NOMO-1 (cell line): ENCODE measurements around the gene AP5B1.

Experiments used
- DNase-seq, 2 experiments: peaks; one replicate each; lab custom pipeline; 2025; ENCODE audit not compliant: unreplicated experiment in 2 of 2; lab: John Stamatoyannopoulos, UW

AP5B1 gene

DNA sequence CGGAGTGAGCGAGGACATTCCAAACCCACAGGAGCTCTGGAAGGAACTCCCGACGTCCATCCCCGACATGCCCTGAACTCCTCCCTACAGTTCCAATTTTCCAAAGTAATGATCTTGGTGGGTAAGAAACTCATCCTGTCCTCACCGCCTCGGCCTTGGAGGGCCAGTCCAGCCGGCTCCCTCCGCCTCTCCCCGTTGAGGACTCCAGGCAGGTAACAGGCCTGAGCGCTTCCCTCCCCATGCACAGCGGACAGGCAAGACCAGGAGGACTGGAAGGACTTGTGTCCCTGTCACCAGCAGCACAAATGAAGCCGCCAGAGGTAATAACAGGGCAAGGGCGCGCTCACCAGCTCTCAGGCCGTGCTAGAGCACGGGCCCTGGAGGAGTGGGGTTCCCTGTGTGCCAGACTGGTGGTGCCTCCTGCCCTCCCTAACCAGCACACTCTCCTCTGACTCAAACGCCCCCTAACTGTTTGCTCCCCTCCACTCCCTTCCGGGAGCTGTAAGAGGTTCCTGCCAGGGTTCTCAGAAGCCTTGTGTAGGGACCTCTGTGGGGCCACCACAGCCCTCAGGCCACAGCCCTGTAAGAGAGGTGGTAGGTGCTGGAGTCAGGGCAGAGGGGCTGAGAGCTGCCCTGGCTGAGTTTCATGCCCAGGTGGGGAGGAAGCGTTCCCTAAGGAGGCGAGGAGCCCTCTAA, 23.2 kb upstream of the AP5B1 start:
- no peak for DNase-seq

DNA sequence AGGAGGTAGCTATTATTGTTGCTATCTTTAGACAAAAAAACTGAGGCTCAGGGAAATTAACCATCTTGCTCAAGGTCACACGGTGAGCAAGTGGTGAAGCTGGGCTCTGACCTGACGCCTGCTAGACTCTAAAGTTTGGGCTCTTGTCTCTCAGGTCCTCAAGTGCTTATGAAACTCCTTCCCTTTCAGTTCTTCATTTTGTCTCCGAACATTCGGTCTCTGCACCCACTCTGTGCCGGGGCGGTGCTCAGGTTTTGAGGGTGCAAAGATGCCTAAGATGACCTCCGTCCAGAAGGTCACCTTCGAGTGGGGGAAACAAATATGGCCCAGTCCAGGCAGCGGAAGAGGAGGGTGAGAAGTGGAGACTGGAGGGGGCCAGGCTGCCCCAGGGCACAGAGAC, 22.1 kb upstream of the AP5B1 start:
- peak; percentile 38 to 61 for DNase-seq

DNA sequence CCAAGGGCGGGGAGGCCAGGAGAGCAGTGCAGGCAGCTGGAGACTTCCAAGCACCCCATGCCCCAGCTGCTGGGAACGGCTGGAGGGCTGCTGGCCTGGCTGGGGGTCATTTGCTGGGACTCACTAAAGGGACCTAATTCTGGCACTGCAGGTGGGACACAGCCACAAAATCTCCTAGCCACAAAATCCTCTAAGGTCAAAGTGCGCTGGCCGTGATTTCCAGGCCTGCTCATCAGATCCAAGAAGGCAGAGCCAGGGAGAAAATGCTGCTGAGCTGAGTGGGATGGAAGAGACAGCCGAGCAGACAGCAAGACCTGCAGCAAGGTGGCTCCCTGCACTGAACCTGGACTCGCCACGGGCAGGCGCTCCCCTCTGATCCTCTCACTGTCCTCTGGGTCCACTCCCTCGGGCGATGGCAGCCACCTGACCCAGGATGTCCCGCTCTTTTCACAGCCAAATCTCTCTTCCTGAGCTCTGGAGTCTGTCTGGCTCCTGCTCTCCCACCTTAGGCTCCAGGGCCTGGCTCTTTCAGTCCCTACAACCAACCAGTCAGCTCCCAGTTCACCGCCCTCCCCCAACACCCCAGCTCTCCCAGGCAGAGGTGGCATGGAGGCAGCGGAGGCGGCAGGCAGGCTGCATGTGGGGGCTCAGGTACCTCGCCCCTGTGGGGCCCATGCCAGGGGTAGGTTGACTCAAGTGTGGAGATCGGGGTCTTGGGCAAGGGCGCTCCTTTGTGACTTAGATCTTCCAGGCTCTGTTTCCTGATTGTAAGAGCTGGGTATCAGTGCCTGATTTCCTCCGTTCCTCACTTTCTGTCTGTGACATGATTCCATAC, 20.6 kb upstream of the AP5B1 start:
- no peak for DNase-seq

DNA sequence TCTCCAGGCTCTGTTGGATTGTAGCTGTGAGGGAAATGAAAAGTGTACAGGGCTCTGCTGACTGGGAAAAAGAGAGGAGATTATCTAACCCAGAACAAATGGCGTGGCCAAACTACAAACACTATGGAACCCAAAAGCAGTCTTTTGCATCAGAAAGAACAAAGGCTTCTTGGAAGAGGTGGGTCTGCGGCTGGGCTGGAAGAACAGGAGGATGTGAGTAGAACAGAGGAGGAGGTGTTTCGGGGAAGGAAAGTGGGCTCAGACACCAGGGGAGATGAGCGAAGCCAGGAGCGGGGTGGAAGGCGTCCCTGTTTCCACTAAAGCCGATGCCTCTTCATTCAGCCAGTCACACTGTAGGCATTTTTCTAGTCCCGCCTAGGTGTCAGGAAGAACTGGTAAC, 18.1 kb upstream of the AP5B1 start:
- no peak for DNase-seq

DNA sequence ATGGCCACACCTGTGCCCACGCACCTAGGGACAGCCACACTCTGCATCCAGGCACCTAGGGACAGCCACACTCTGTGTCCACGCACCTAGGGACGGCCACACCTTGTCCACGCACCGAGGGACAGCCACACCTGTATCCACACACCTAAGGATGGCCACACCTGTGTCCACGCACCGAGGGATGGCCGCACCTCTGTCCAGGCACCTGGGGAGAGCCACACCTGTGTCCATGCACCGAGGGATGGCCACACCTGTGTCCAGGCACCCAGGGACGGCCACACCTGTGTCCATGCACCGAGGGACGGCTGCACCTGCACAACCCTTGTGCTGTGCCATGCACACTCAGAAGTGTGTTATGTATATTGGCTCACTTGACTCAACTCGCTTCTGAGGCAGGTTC, 16.9 kb upstream of the AP5B1 start:
- no peak for DNase-seq

DNA sequence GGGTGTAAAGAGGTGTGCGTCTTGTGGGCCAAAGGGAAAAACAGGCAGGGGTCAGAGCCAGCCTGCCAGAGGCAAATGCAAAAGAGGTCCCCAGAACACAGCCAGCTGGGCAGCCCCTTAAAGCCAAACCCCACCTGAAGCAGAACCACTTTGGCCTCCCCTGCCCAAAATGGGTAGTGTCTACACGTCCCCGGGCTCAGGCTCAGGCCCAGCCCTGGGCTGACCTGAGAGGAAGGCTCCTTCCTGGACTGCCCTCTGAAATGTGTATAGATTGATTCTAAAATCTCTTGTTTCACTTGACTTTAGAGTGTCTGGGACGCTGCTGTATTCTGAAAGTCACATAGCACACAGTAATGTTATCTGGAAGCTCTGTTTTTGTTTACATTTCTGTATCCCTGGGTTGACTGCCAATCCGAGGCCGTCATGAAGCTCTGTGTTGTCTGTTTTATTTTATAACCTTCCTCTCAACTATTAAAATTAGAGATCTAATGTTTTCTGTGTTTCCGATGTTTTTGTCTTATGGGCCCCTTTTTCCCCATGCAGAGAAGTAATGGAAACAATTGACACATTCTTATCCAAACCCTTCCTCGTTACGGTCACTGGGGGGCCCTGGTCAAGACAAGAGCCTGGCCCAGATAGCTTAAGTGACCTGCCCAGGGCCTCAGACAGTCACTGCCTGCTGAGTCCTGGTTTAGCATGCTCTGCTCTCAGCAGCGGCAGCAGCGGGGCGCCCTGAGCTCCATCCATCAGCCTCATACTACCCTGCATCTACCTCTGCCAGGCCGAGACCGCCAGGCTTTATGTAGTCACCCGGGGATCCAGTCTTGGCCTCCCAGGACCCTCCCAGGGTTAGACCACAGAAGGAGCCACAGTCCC, 16.2 kb upstream of the AP5B1 start:
- no peak for DNase-seq

DNA sequence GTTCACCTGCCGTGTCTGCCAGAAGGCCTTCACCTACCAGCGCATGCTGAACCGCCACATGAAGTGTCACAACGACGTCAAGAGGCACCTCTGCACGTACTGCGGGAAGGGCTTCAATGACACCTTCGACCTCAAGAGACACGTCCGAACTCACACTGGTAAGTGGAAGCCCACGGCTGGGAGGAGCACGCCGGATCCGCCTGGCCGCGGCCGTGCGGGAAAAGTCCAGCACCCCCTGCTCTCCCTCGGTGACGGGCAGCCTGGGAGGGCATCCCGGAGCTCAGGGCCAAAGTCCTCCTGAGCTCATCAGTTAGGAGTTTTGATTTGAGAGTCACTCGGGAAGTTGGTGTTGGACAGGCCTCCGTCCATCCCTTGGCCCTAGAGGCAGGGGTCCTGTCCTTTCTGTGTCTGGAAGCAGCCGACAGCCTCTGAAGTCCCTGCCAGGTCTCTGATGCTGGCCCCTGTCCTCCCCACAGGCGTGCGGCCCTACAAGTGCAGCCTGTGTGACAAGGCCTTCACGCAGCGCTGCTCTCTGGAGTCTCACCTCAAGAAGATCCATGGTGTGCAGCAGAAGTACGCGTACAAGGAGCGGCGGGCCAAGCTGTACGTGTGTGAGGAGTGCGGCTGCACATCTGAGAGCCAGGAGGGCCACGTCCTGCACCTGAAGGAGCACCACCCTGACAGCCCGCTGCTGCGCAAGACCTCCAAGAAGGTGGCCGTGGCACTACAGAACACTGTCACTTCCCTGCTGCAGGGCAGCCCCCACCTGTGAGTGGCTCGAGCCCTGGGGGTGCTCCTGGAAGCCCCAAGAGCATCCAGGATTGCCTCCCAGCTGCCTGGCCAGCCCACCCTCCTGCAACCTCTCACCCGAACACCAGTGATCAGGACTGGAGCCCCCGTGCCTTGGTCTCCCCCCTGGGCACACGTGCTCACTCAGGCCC, 14.1 kb upstream of the AP5B1 start:
- no peak for DNase-seq

DNA sequence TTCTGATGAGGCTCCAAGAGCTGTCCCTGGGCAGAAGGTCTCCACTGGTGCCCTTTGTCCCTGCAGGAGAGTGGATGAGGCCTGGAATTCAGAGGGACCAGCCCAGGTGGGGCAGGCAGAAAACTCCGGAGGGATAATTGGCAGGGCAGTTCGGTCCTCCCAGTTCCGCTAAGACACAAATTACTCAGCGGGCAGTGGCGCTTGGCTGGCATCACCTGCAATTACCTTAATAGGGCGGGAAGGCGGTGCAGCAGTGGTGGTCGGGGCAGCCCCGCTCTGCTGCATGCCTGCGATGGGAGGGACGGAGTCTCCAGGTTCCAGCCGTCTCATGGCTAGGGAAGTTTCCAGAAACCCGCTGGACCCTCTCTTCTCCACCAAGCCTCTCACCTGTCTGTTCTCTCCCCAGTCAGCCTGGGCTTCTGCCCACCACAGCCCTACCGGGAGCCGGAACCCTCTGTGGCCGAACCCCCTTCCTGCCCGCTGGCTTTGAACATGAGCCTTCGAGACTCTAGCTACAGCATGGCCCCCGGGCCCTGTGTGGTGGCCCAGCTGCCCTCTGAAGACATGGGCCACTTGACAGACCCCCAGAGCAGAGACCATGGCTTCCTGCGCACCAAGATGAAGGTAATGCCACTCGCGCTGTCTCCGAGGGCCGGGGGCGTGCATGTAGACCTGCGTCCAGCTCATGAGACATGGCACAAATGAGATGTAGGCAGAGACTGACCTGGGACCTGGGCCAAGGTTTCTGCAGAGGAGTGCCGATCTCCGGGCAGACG, 13.0 kb upstream of the AP5B1 start:
- no peak for DNase-seq

DNA sequence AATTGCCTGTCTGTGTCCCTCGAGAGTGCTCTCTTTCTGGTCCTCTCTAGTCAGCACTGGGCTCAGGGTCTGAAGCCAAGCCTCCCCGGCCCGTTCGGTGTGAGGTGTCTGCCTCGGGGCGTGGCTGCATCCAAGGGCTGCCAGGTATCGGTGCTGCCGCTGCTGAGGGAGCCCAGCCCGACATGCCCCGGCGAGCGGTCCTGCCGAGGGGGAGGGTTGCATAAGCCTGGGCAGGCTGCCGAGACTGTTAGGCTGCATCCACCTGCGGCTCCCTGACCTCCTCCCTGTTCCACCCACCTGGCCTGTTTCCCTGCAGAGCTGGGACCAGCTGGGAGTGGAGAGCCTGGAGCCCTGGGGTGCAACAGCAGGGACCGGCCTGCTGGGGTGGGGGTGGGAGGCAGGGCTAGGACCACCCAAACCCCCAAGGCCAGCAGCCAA, 12.4 kb upstream of the AP5B1 start:
- DNase-seq = no peak

DNA sequence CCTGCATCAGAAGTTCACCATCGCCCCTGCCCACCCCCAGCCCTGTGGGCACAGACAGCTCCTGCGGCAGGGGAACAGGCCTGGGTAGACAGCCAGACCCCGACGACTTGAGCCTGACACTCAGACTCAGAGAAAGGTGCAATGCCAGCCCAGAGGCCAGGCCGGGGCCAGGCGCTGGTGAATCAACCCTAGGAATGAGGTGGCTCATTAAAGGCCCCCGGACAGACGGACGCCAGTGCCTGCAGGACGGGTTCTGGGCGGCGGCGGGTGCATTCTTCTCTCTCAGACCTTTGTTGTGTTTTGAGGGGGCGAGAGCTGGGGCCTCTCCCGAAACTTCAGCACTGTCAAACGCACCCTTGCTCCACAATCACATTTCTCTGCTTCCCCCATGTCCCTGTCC, 11.7 kb upstream of the AP5B1 start:
- DNase-seq = no peak

DNA sequence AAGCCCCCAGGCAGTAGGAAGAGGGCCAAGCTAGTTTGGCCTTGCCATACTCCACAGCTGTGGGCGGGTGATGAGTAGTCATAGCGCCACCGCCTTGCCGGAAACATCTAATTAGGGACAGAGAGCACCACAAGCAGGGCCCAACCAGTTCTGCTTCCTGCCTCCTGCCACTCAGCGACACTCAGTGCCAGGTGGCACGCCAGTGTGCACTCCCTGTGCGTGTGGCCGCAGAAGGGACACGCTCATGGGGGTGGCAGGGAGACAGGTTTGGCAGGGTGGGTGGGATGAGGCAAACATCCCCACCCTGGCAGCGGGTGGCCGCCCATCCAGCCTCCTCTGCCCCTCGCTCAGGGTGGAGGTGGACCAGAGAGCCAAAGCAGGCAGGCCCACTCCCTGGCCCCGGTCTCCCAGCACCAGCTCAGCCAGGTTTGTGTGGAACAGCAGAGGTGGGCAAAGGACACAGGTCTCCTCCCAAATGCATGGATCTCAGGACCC, 11.0 kb upstream of the AP5B1 start:
- peak; percentile 92 to 94 for DNase-seq

DNA sequence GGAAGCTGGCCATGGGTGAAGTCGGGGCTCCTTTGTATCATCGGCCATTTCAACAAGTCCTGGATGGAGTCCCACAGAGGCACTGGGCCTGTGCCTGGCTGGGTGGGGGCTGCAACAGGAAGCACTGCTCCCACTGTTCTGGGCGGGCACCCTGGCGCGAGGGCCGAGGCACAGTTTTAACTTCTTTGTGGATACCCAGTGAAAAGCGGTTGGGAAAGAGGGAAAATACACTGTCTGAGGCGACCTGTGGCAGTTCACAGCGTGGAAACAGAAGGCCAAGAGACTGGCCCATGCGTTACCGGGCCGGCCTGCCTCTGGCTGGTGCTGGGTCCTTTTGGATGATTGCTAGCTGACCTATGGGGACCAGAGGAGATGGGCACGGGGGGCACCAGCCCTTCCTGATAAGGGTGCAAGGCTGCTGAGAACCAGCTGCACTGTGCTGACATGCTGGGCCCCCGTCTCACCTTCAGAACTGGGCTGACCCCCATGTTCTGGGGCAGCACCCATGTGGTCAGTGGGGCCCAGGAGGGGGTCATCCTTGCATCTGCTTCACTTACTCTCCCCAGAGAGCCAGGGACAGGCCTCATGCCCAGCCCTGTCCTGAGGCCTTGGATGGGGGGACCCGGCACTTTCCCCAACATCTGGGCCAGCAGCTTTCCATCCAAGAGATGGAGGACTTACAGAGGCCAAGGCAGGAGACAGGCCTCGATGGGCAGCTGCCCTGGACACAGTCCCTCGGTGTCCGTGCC, 10.3 kb upstream of the AP5B1 start:
- no peak for DNase-seq

DNA sequence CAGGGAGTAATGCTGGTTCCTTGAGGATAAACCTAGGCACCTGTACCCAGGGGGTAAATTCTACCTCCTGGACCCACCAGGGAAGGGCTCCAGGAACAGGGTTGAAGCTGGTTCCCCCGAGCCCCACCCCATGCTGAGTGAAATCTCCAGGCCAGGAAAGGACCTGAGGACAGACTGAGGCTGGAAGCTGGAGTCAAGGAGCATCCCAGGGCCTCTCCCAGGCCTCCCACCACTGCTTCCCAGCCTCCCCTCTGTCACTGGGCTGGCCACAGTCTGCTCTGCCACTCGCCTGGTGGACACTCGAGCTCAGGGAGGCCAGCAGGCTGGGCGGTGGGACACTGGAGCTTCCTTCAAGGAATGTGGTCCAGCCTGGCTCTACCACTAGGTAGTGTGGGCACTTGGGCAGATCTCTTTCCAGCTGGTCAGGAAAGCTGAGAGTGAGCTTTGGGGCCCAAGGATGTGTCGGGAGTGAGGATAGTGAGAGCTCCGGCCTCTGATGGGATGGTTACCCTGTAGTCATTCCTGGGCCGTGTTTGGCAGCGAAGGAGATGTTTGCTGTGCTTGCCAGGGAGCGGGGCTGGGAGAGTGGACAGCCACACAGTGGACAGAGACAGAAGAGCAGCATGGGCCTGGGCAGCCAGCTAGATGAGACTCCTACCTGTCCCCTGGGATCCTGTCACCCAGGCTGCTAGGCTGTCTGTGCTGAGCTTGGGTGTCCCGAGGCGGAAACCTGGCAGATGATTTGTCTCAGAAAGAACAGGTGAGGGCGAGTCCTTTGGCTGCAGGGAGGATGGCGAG, 9.5 kb upstream of the AP5B1 start:
- DNase-seq = no peak

DNA sequence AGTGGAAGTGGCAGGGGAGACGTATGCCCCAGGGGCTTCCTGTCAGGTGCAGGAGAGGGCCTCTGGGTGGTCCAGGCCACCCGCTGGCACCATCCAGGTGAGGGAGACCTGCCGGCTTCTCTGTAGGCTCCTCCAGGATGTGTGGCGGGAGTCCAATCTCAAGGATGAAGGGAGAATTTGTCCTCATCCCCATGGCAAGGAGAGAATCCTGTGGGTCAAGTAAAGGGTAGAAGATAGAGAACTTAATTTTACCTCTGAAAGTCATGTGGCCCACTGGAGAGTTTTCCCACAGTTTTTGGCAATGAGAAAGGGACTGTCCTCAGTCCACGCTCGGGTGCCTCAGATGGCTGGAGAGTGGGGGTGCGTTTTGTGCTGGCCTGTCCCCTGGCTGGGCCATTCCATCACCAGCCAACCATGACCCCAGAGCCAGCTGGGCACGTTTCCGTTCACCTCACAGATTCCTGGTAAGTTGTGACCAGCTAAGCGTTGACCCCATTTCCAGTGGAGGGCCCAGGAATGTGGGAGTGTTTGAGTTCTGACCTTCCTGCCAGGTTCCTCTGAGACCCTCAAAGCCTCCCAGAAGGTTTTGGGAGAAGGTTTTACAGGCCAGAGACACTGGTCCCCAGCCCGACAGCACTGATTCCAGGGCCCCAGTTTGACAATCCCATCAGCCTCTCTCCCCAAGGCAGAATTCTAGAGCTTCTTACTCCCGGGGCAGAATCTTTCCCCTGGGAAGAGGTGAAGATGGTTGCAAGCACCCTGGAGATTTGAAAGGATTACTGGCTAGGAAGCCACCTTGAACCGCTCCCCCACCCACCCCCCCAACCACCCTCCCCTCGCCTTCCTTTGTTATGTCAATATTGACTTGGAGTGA, 8.7 kb upstream of the AP5B1 start:
- DNase-seq = no peak

DNA sequence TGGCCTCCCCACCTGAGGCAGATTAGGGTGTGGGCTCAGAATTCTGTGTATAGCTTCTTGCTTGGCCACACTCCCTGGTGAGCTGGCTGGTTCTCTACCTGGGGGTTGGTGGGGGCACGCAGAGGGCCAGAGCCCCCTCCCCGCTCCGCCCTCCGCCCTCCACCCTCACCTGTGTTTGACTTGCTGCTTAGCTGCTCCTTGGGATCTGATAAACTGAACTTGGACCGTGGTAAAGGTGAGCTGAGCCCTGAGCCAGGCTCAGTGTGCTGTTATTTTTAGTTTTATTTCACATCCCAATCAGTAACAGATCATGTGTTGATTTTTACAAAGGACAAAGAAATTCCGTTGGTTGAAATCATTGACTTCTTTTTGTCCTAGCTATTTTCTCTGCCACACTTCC, 8.0 kb upstream of the AP5B1 start:
- no peak for DNase-seq

DNA sequence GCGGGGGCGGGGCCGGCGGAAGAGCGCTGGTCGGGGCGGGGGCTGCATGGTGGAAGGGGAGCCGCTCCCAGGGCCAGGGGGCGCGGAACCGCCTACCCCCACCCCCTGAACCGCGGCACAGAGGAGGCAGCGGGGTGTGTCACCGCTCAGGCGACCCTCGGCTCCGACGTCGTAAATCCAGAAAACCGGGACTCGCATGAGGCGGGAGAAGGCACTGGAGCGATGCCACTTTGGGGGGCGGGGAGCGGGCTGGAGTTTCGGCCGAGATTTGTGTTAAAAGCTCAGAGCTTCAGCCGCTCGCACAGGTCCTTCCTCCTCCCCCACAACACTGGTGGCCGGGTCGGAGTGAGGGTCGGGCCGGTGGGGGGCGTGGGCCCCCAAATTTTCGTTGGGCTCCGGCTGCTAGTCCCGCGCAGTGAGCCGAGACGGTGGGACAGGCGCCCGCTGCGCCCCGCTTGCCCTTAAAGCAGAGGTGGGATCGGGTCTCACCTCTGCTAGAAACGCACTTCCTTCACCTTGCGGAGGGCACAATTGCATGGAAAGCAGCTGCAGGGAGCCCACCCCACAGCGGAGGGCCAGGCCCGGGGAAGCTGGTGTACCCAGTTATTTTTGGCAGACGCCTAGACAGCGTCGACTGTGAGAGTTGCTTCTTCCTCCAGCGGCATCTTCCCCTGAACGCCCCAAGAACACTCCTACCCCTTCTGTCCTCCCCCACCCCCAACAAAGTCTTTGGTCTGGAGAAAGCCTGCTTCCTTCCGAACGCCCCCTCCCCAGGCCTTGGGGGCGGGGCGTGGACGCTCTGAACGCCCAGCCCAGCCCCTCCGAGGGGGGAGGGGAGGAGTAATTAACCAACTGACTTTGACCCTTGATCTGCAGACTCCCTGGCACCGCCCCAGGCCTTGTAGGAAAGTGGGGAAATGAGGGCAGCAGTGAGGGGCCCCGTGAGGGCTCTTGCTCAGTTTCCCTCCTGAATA, 7.2 kb upstream of the AP5B1 start:
- DNase-seq = peak; percentile 80 to 97
